HFFc6 (cell line): Measurements from ENCODE around the gene CACNA2D2. TPM values are rescaled to one million over a fixed set of nuclear protein-coding genes. Genes with fewer than 3 reads are reported as not detected.

Experiments
- DNase-seq: peaks from one replicate; pipeline ENCODE4 v3.0.0-alpha.2; 2018
- H3K27ac Mint-ChIP-seq: 2 replicates; pipeline ENCODE4 v1.8.0; 2020; ENCODE audit warnings: mild to moderate bottlenecking, mixed read lengths
- H3K27me3 Mint-ChIP-seq: 2 replicates; pipeline ENCODE4 v1.8.0; 2021; ENCODE audit warnings: mild to moderate bottlenecking, moderate library complexity, mixed read lengths; ENCODE audit not compliant: insufficient read depth
- H3K36me3 Mint-ChIP-seq: 2 replicates; pipeline ENCODE4 v1.8.0; 2021; ENCODE audit warnings: low read depth, mixed read lengths
- H3K4me1 Mint-ChIP-seq: 2 replicates; pipeline ENCODE4 v1.8.0; 2020; ENCODE audit warnings: low read depth, mixed read lengths
- H3K4me3 Mint-ChIP-seq: 2 replicates; pipeline ENCODE4 v1.8.0; 2020; ENCODE audit warnings: mild to moderate bottlenecking, moderate library complexity, mixed read lengths
- H3K9me3 Mint-ChIP-seq: 2 replicates; pipeline ENCODE4 v1.8.0; 2020; ENCODE audit warnings: mild to moderate bottlenecking, mixed read lengths
- CTCF ChIP-seq: fragments of 200-600 bp; sonication (generic); IDR thresholded peaks from 2 replicates; pipeline ENCODE4 v1.5.0; 2021; ENCODE audit warnings: antibody characterized with exemption, mild to moderate bottlenecking
- total RNA-seq, 6 experiments: library from RNA; stranded (reverse); fragmentation: NEBNext Ultra II Directional; extraction: Animal tissue kit (Norgen Biotek cat#: 25700); gene quantifications; 2 replicates in 1 of 6; 3 replicates in 5 of 6; pipeline ENCODE4 v1.2.3, GENCODE V29; 2021

Gene CACNA2D2
- total RNA-seq, 6 experiments from 2014 or later: 0.09 TPM; not detected in 5

- no peak for DNase-seq
- no peak overlapping the region for H3K4me3 Mint-ChIP-seq
- H3K36me3 Mint-ChIP-seq: no peaks in the 10 kb centered on the region
- H3K9me3 Mint-ChIP-seq: no peaks in the 10 kb centered on the region
- no peak for TF ChIP-seq CTCF
- peaks cover 26% of the 10 kb centered on the region for H3K27me3 Mint-ChIP-seq
- no peaks in the 10 kb centered on the region for H3K4me1 Mint-ChIP-seq
- no peak overlapping the region for H3K27ac Mint-ChIP-seq
Observed at GRCh38 chr3:50401978-50402595, 101.3 kb downstream of the CACNA2D2 start.

- Mint-ChIP-seq H3K4me3 (no peak overlapping the region), H3K27me3 (peaks cover 24% of the 10 kb centered on the region), H3K36me3 (no peaks in the 10 kb centered on the region), H3K9me3 (no peaks in the 10 kb centered on the region), H3K4me1 (no peaks in the 10 kb centered on the region), H3K27ac (no peak overlapping the region)
- no peak for DNase-seq
- TF ChIP-seq CTCF: no peak
Observed at GRCh38 chr3:50396502-50396901, 106.9 kb downstream of the CACNA2D2 start.

- Mint-ChIP-seq H3K27me3 (peaks cover 27% of the 10 kb centered on the region), H3K4me3 (no peak overlapping the region), H3K4me1 (no peaks in the 10 kb centered on the region), H3K27ac (no peak overlapping the region), H3K9me3 (no peaks in the 10 kb centered on the region), H3K36me3 (no peaks in the 10 kb centered on the region)
- DNase-seq: no peak
- no peak for TF ChIP-seq CTCF
Observed at GRCh38 chr3:50395070-50395860, 108.2 kb downstream of the CACNA2D2 start.

- peaks cover 29% of the 10 kb centered on the region for H3K27me3 Mint-ChIP-seq
Observed at GRCh38 chr3:50393061-50393460, 110.4 kb downstream of the CACNA2D2 start.

GRCh38 chr3:50392101-50392715 is 111.2 kb downstream of the CACNA2D2 start:
- TF ChIP-seq CTCF: no peak
- no peak overlapping the region for H3K27ac Mint-ChIP-seq
- peaks cover 35% of the 10 kb centered on the region for H3K27me3 Mint-ChIP-seq
- no peaks in the 10 kb centered on the region for H3K36me3 Mint-ChIP-seq
- no peaks in the 10 kb centered on the region for H3K4me1 Mint-ChIP-seq
- no peaks in the 10 kb centered on the region for H3K9me3 Mint-ChIP-seq
- no peak overlapping the region for H3K4me3 Mint-ChIP-seq
- no peak for DNase-seq

More at GRCh38 chr3:50393061-50393460, 110.4 kb downstream of the CACNA2D2 start:
- TF ChIP-seq CTCF: no peak
- Mint-ChIP-seq H3K27ac (no peak overlapping the region), H3K9me3 (no peaks in the 10 kb centered on the region), H3K36me3 (no peaks in the 10 kb centered on the region), H3K4me1 (no peaks in the 10 kb centered on the region), H3K4me3 (no peak overlapping the region)
- DNase-seq: no peak
